Upper lobe of left lung (tissue), 4 donors: ENCODE measurements around the gene GLI1.

ENCODE experiments used
- POLR2A ChIP-seq, 4 donors: fragments of 450-650 bp; IDR thresholded peaks; one replicate each; pipeline ENCODE4 v1.5.1; 2016 to 2017; ENCODE audit warnings: antibody characterized with exemption in 4 of 4, mild to moderate bottlenecking in 2 of 4
- TF ChIP-seq, protein P1 (sequence below), 6 experiments: fragments of 450-650 bp in 4 of 6; fragments of 200-600 bp in 2 of 6; sonication (generic) in 2 of 6; IDR thresholded peaks; one replicate each; pipeline ENCODE4 v1.5.1; 2016 to 2019; ENCODE audit warnings: antibody characterized with exemption in 6 of 6

- TF ChIP-seq, protein P1, sequence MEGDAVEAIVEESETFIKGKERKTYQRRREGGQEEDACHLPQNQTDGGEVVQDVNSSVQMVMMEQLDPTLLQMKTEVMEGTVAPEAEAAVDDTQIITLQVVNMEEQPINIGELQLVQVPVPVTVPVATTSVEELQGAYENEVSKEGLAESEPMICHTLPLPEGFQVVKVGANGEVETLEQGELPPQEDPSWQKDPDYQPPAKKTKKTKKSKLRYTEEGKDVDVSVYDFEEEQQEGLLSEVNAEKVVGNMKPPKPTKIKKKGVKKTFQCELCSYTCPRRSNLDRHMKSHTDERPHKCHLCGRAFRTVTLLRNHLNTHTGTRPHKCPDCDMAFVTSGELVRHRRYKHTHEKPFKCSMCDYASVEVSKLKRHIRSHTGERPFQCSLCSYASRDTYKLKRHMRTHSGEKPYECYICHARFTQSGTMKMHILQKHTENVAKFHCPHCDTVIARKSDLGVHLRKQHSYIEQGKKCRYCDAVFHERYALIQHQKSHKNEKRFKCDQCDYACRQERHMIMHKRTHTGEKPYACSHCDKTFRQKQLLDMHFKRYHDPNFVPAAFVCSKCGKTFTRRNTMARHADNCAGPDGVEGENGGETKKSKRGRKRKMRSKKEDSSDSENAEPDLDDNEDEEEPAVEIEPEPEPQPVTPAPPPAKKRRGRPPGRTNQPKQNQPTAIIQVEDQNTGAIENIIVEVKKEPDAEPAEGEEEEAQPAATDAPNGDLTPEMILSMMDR (IDR thresholded peaks at IDR 0.05) = no peak
- no peak for TF ChIP-seq POLR2A (IDR thresholded peaks at IDR 0.05)
Observed at GRCh38 chr12:57473886-57474285, 14.3 kb downstream of the GLI1 start.
